ENCODE measurements around the gene FYB1. TPM values are rescaled to one million over a fixed set of nuclear protein-coding genes. Genes with fewer than 3 reads are reported as not detected.

The FYB1 gene
- total and polyA plus RNA-seq, 2 of the 8 experiments (the other 6 are each of a cell fraction or from before 2014, with no cell fraction given), result not detected

GRCh38 chr5:39058178-39058921 lies 161.0 kb downstream of the FYB1 start (continued):
- TF ChIP-seq RBBP5 (IDR thresholded peaks at IDR 0.05; ENCODE audit: borderline replicate concordance, low read depth, low read length) (no peak), TAF7 (optimal IDR thresholded peaks at IDR 0.05; ENCODE audit: borderline replicate concordance, low read depth, low read length) (no peak), RAD21 (IDR thresholded peaks at IDR 0.05 in 1 of 2, conservative IDR thresholded peaks at IDR 0.05 in 1 of 2; ENCODE audit: low read depth in 2 of 2, low read length in 2 of 2) (no peak), RFX5 (IDR thresholded peaks at IDR 0.05; ENCODE audit: borderline replicate concordance, low read depth, low read length) (no peak), YY1 (IDR thresholded peaks at IDR 0.05; ENCODE audit: low read depth, low read length) (no peak), BRCA1 (IDR thresholded peaks at IDR 0.05; ENCODE audit: low read depth, low read length) (no peak)

All from H1 (cell line).